Keratinocyte (primary cell): Measurements from ENCODE around the gene TMBIM1. TPM values are rescaled to one million over a fixed set of nuclear protein-coding genes. Genes with fewer than 3 reads are reported as not detected.

Experiments
- DNase-seq: peaks from one replicate; pipeline ENCODE4 v3.0.0-alpha.2; 2011; ENCODE audit warnings: low read depth, missing footprints, low spot score
- FAIRE-seq: peaks from 2 replicates; lab custom pipeline; 2011; peaks lifted over from hg19 to GRCh38; lab: Jason Lieb, UNC
- H2AFZ ChIP-seq: 2 replicates; pipeline ENCODE4 v1.6.0; 2012; ENCODE audit warnings: low read length, control low read depth, inconsistent platforms; ENCODE audit not compliant: control insufficient read depth
- H3K27ac ChIP-seq: 2 replicates; pipeline ENCODE4 v1.5.1; 2011; ENCODE audit warnings: low read length; ENCODE audit not compliant: control insufficient read depth, insufficient read depth
- H3K27me3 ChIP-seq: 3 replicates; pipeline ENCODE4 v1.6.0; 2011; ENCODE audit warnings: low read length; ENCODE audit not compliant: control insufficient read depth, insufficient read depth; ENCODE audit errors: extremely low read depth
- H3K36me3 ChIP-seq, 2 experiments: 2 replicates in 1 of 2; 3 replicates in 1 of 2; pipeline ENCODE4 v1.5.1; 2011; ENCODE audit warnings: low read length in 2 of 2, mild to moderate bottlenecking in 1 of 2; ENCODE audit not compliant: control insufficient read depth in 2 of 2, insufficient read depth in 2 of 2; ENCODE audit errors: extremely low read depth in 1 of 2
- H3K4me1 ChIP-seq: 3 replicates; pipeline ENCODE4 v1.5.1; 2011; ENCODE audit warnings: low read length; ENCODE audit not compliant: control insufficient read depth, insufficient read depth; ENCODE audit errors: extremely low read depth
- H3K4me2 ChIP-seq: 3 replicates; pipeline ENCODE4 v1.6.0; 2011; ENCODE audit warnings: low read depth, low read length; ENCODE audit not compliant: control insufficient read depth, insufficient read depth; ENCODE audit errors: extremely low read depth
- H3K4me3 ChIP-seq, 3 experiments: fragments of 200-600 bp in 1 of 3; sonication (generic) in 1 of 3; 2 replicates in 2 of 3; 3 replicates in 1 of 3; pipeline ENCODE4 v1.5.1; 2011 to 2016; ENCODE audit warnings: low read length in 3 of 3, mild to moderate bottlenecking in 3 of 3, control low read depth in 2 of 3, inconsistent platforms in 1 of 3, low read depth in 1 of 3, mixed read lengths in 1 of 3, mixed run types in 1 of 3, moderate library complexity in 1 of 3; ENCODE audit not compliant: control insufficient read depth in 2 of 3, insufficient read depth in 2 of 3; ENCODE audit errors: extremely low read depth in 1 of 3
- H3K79me2 ChIP-seq: 2 replicates; pipeline ENCODE4 v1.6.0; 2012; ENCODE audit warnings: low read length; ENCODE audit not compliant: control insufficient read depth, insufficient read depth
- H3K9ac ChIP-seq: 3 replicates; pipeline ENCODE4 v1.6.0; 2011; ENCODE audit warnings: low read length; ENCODE audit not compliant: control insufficient read depth, insufficient read depth; ENCODE audit errors: extremely low read depth
- H3K9me1 ChIP-seq: 3 replicates; pipeline ENCODE4 v1.6.0; 2011; ENCODE audit warnings: low read length; ENCODE audit not compliant: control insufficient read depth, insufficient read depth; ENCODE audit errors: extremely low read depth
- H3K9me3 ChIP-seq: 2 replicates; pipeline ENCODE4 v1.5.1; 2012; ENCODE audit warnings: low read depth, low read length; ENCODE audit not compliant: control insufficient read depth
- H4K20me1 ChIP-seq: 3 replicates; pipeline ENCODE4 v1.6.0; 2011; ENCODE audit warnings: low read length; ENCODE audit not compliant: control insufficient read depth, insufficient read depth; ENCODE audit errors: extremely low read depth
- EZH2 ChIP-seq: IDR thresholded peaks from one replicate; pipeline ENCODE4 v1.6.1; 2012; ENCODE audit warnings: inconsistent platforms, mild to moderate bottlenecking, low read length, moderate library complexity
- dilution Hi-C: fragments of 300-500 bp; cut with MboI; formaldehyde crosslinking; loops from one replicate; pipeline ENCODE4 v1.7.0; 2020; ENCODE audit warnings: low sequenced_read_pairs; ENCODE audit not compliant: extremely low pct_ligation_motif_present
- polyA plus RNA-seq, 5 experiments: library from polyadenylated mRNA; depleted of rRNA in 3 of 5; stranded (reverse) in 3 of 5; stranded (forward) in 1 of 5; unstranded in 1 of 5; fragments of >200 nt; gene quantifications; 1 replicate in 1 of 5; 2 replicates in 3 of 5; 3 replicates in 1 of 5; pipeline versions ENCODE4 v1.2.1 to v1.2.3, GENCODE V29; 2011 to 2012; ENCODE audit warnings: missing spikeins in 2 of 5, low read depth in 1 of 5, low replicate concordance in 1 of 5
- TF ChIP-seq, protein P1 (sequence below), 3 experiments: IDR thresholded peaks in 1 of 3; conservative IDR thresholded peaks in 1 of 3; optimal IDR thresholded peaks in 1 of 3; 2 replicates in 2 of 3; 3 replicates in 1 of 3; pipeline versions ENCODE3 to v1.5.1; 2011; ENCODE audit warnings: low read length in 3 of 3, mild to moderate bottlenecking in 3 of 3, moderate library complexity in 2 of 3, control low read depth in 1 of 3, inconsistent platforms in 1 of 3; ENCODE audit not compliant: insufficient read depth in 2 of 3; ENCODE audit errors: extremely low read depth in 1 of 3

TMBIM1 gene
- polyA plus RNA-seq, 1 donor (not counting 4 experiments of a cell fraction or from before 2014, with no cell fraction given) = 609 TPM

- Histone ChIP-seq H3K36me3 (peaks cover 35 to 37% of the 10 kb centered on the region in 2 experiments), H3K4me2 (peak overlapping the region; percentile 65), H3K4me3 (peak overlapping the region in 1 of 3 experiments; percentile 3), H4K20me1 (peaks cover 32% of the 10 kb centered on the region), H3K27me3 (no peaks in the 10 kb centered on the region), H3K27ac (peak overlapping the region; percentile 73), H3K4me1 (peaks cover 31% of the 10 kb centered on the region), H3K9ac (no peak overlapping the region), H2AFZ (no peak overlapping the region), H3K9me1 (no peaks in the 10 kb centered on the region), H3K9me3 (no peaks in the 10 kb centered on the region), H3K79me2 (peaks cover 67% of the 10 kb centered on the region)
- DNase-seq = no peak
- FAIRE-seq = no peak
- TF ChIP-seq, protein P1, sequence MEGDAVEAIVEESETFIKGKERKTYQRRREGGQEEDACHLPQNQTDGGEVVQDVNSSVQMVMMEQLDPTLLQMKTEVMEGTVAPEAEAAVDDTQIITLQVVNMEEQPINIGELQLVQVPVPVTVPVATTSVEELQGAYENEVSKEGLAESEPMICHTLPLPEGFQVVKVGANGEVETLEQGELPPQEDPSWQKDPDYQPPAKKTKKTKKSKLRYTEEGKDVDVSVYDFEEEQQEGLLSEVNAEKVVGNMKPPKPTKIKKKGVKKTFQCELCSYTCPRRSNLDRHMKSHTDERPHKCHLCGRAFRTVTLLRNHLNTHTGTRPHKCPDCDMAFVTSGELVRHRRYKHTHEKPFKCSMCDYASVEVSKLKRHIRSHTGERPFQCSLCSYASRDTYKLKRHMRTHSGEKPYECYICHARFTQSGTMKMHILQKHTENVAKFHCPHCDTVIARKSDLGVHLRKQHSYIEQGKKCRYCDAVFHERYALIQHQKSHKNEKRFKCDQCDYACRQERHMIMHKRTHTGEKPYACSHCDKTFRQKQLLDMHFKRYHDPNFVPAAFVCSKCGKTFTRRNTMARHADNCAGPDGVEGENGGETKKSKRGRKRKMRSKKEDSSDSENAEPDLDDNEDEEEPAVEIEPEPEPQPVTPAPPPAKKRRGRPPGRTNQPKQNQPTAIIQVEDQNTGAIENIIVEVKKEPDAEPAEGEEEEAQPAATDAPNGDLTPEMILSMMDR (optimal IDR thresholded peaks at IDR 0.05 in 1 of 3, IDR thresholded peaks at IDR 0.05 in 1 of 3, conservative IDR thresholded peaks at IDR 0.05 in 1 of 3; ENCODE audit: extremely low read depth in 1 of 3, insufficient read depth in 2 of 3, low read length in 3 of 3) = no peak
- TF ChIP-seq EZH2 = no peak
- dilution Hi-C loops = no loop called here
Measured at GRCh38 chr2:218229239-218229638, 63.1 kb downstream of the TMBIM1 start.

DNA sequence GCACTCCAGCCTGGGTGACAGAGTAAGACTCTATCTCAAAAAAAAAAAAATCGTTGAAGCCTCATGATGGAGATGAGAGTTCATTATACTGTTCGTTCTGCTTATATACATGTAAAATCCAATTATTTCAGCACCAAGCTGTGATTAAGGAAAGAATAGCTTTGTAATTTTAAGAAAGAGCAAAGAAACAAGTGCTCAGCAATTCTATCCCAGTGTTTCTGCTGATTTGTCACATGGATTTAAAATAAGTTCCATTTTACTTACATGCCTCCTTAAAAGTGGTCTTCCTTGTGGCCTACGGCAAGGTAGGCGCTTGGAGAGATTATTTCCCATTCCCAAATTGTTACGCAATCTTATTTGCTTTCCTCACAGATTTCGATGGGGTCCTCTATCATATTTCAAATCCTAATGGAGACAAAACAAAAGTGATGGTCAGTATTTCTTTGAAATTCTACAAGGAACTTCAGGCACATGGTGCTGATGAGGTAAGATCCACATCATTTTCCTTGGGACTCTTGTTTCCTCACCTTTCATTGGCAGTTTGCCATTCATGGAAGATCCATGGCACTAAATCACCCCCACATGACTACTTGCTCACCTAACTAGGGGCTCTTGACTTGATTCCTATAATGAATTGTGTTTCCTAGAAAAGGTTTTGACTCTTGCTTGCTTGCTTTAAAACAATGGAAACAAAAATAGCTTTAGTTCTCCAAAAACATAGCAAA, 63.8 kb downstream of the TMBIM1 start:
- peaks cover 31% of the 10 kb centered on the region for H3K4me1 ChIP-seq
- no peak for FAIRE-seq
- no peak overlapping the region for H3K9ac ChIP-seq
- no peaks in the 10 kb centered on the region for H3K27me3 ChIP-seq
- H3K27ac ChIP-seq = peak overlapping the region; percentile 73
- no peaks in the 10 kb centered on the region for H3K9me1 ChIP-seq
- no peak for DNase-seq
- peaks cover 69% of the 10 kb centered on the region for H3K79me2 ChIP-seq
- peak overlapping the region; percentile 65 for H3K4me2 ChIP-seq
- no peak overlapping the region for H2AFZ ChIP-seq
- peaks cover 32 to 33% of the 10 kb centered on the region in 2 experiments for H3K36me3 ChIP-seq
- dilution Hi-C loops = no loop called here
- peak overlapping the region in 1 of 3 experiments; percentile 3 for H3K4me3 ChIP-seq
- no peaks in the 10 kb centered on the region for H3K9me3 ChIP-seq
- TF ChIP-seq, protein P1 (optimal IDR thresholded peaks at IDR 0.05 in 1 of 3, IDR thresholded peaks at IDR 0.05 in 1 of 3, conservative IDR thresholded peaks at IDR 0.05 in 1 of 3; ENCODE audit: extremely low read depth in 1 of 3, insufficient read depth in 2 of 3, low read length in 3 of 3) = no peak
- TF ChIP-seq EZH2 = no peak
- H4K20me1 ChIP-seq = peaks cover 37% of the 10 kb centered on the region
